ENCODE data around the gene MORC1.

DNA sequence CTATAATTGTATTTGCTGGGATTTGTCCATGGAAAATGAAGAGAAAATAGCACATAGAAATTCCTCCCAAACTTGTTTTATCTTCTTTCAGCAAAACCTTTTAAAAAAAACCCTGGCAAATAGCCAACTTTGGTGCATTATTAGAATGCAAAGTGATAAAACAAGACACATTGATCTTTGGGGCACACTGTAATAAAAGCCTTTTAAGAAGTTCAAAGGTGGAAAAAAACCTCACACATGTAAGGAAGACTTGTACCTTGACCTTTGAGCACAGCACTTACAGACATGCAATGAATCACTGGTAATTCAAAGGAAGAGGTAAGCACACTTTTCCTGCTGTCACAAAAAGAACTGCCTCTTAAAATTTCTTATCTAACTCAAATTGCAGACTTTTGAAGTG, 8.0 kb upstream of the MORC1 start:
- no peak for TF ChIP-seq POLR2A (IDR thresholded peaks at IDR 0.05)
- TF ChIP-seq, protein P1, sequence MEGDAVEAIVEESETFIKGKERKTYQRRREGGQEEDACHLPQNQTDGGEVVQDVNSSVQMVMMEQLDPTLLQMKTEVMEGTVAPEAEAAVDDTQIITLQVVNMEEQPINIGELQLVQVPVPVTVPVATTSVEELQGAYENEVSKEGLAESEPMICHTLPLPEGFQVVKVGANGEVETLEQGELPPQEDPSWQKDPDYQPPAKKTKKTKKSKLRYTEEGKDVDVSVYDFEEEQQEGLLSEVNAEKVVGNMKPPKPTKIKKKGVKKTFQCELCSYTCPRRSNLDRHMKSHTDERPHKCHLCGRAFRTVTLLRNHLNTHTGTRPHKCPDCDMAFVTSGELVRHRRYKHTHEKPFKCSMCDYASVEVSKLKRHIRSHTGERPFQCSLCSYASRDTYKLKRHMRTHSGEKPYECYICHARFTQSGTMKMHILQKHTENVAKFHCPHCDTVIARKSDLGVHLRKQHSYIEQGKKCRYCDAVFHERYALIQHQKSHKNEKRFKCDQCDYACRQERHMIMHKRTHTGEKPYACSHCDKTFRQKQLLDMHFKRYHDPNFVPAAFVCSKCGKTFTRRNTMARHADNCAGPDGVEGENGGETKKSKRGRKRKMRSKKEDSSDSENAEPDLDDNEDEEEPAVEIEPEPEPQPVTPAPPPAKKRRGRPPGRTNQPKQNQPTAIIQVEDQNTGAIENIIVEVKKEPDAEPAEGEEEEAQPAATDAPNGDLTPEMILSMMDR (IDR thresholded peaks at IDR 0.05) = no peak
